Stimulated activated CD8-positive, alpha-beta memory T cell treated with anti-CD3 and anti-CD28 coated beads, Interleukin-15, amount 100 ng/mL, for 48 hours (primary cell): ENCODE data around the gene PRKCE.
"Not testable (repeated sequence)": the region's sequence is repeated elsewhere in the genome, so short reads cannot be mapped to it uniquely, and the experiment has no call there.

Experiments used
- DNase-seq, 2 donors: peaks; one replicate each; pipeline ENCODE4 v3.0.0-alpha.2; 2020; ENCODE audit warnings: low read depth in 2 of 2

The PRKCE gene

GRCh38 chr2:45668509-45668908, 17.0 kb downstream of the PRKCE start:
- DNase-seq: no peak

- DNase-seq: no peak
These were observed 17.6 kb downstream of the PRKCE start for GRCh38 chr2:45669032-45669486.

GRCh38 chr2:45670646-45671045, 19.2 kb downstream of the PRKCE start:
- DNase-seq: no peak

- DNase-seq: no peak
These were observed 20.7 kb downstream of the PRKCE start for GRCh38 chr2:45672138-45672537.

- DNase-seq: no peak
These were observed 22.8 kb downstream of the PRKCE start for GRCh38 chr2:45674035-45674816.

GRCh38 chr2:45675263-45675812, 23.9 kb downstream of the PRKCE start:
- no peak for DNase-seq

GRCh38 chr2:45676088-45676487, 24.6 kb downstream of the PRKCE start:
- no peak for DNase-seq

GRCh38 chr2:45678791-45679348, 27.4 kb downstream of the PRKCE start:
- no peak for DNase-seq

- DNase-seq: no peak
These were observed 29.0 kb downstream of the PRKCE start for GRCh38 chr2:45680351-45680967.

GRCh38 chr2:45681675-45682074, 30.2 kb downstream of the PRKCE start:
- DNase-seq: no peak

- no peak for DNase-seq
These were observed 31.8 kb downstream of the PRKCE start for GRCh38 chr2:45683292-45683691.

GRCh38 chr2:45684756-45685155, 33.3 kb downstream of the PRKCE start:
- no peak for DNase-seq

- no peak for DNase-seq
These were observed 33.8 kb downstream of the PRKCE start for GRCh38 chr2:45685260-45685659.

GRCh38 chr2:45687964-45688363, 36.5 kb downstream of the PRKCE start:
- no peak for DNase-seq

- DNase-seq: no peak
These were observed 37.2 kb downstream of the PRKCE start for GRCh38 chr2:45688479-45689298.

GRCh38 chr2:45690231-45690630, 38.8 kb downstream of the PRKCE start:
- DNase-seq: no peak

- DNase-seq: no peak
These were observed 39.9 kb downstream of the PRKCE start for GRCh38 chr2:45691171-45691999.

- no peak for DNase-seq
These were observed 41.1 kb downstream of the PRKCE start for GRCh38 chr2:45692566-45692965.

GRCh38 chr2:45695480-45696007, 44.1 kb downstream of the PRKCE start:
- not testable (repeated sequence) for DNase-seq

GRCh38 chr2:45696708-45697107, 45.2 kb downstream of the PRKCE start:
- DNase-seq: no peak

GRCh38 chr2:45697190-45697589, 45.7 kb downstream of the PRKCE start:
- DNase-seq: no peak
